Keratinocyte (primary cell): ENCODE results near the gene GPR21. TPM values are rescaled to one million over a fixed set of nuclear protein-coding genes. Genes with fewer than 3 reads are reported as not detected.

Experiments
- DNase-seq: peaks from one replicate; pipeline ENCODE4 v3.0.0-alpha.2; 2011; ENCODE audit warnings: low read depth, missing footprints, low spot score
- FAIRE-seq: peaks from 2 replicates; lab custom pipeline; 2011; peaks lifted over from hg19 to GRCh38; lab: Jason Lieb, UNC
- H2AFZ ChIP-seq: 2 replicates; pipeline ENCODE4 v1.6.0; 2012; ENCODE audit warnings: low read length, control low read depth, inconsistent platforms; ENCODE audit not compliant: control insufficient read depth
- H3K27ac ChIP-seq: 2 replicates; pipeline ENCODE4 v1.5.1; 2011; ENCODE audit warnings: low read length; ENCODE audit not compliant: control insufficient read depth, insufficient read depth
- H3K27me3 ChIP-seq: 3 replicates; pipeline ENCODE4 v1.6.0; 2011; ENCODE audit warnings: low read length; ENCODE audit not compliant: control insufficient read depth, insufficient read depth; ENCODE audit errors: extremely low read depth
- H3K36me3 ChIP-seq, 2 experiments: 2 replicates in 1 of 2; 3 replicates in 1 of 2; pipeline ENCODE4 v1.5.1; 2011; ENCODE audit warnings: low read length in 2 of 2, mild to moderate bottlenecking in 1 of 2; ENCODE audit not compliant: control insufficient read depth in 2 of 2, insufficient read depth in 2 of 2; ENCODE audit errors: extremely low read depth in 1 of 2
- H3K4me1 ChIP-seq: 3 replicates; pipeline ENCODE4 v1.5.1; 2011; ENCODE audit warnings: low read length; ENCODE audit not compliant: control insufficient read depth, insufficient read depth; ENCODE audit errors: extremely low read depth
- H3K4me2 ChIP-seq: 3 replicates; pipeline ENCODE4 v1.6.0; 2011; ENCODE audit warnings: low read depth, low read length; ENCODE audit not compliant: control insufficient read depth, insufficient read depth; ENCODE audit errors: extremely low read depth
- H3K4me3 ChIP-seq, 3 experiments: fragments of 200-600 bp in 1 of 3; sonication (generic) in 1 of 3; 2 replicates in 2 of 3; 3 replicates in 1 of 3; pipeline ENCODE4 v1.5.1; 2011 to 2016; ENCODE audit warnings: low read length in 3 of 3, mild to moderate bottlenecking in 3 of 3, control low read depth in 2 of 3, inconsistent platforms in 1 of 3, low read depth in 1 of 3, mixed read lengths in 1 of 3, mixed run types in 1 of 3, moderate library complexity in 1 of 3; ENCODE audit not compliant: control insufficient read depth in 2 of 3, insufficient read depth in 2 of 3; ENCODE audit errors: extremely low read depth in 1 of 3
- H3K79me2 ChIP-seq: 2 replicates; pipeline ENCODE4 v1.6.0; 2012; ENCODE audit warnings: low read length; ENCODE audit not compliant: control insufficient read depth, insufficient read depth
- H3K9ac ChIP-seq: 3 replicates; pipeline ENCODE4 v1.6.0; 2011; ENCODE audit warnings: low read length; ENCODE audit not compliant: control insufficient read depth, insufficient read depth; ENCODE audit errors: extremely low read depth
- H3K9me1 ChIP-seq: 3 replicates; pipeline ENCODE4 v1.6.0; 2011; ENCODE audit warnings: low read length; ENCODE audit not compliant: control insufficient read depth, insufficient read depth; ENCODE audit errors: extremely low read depth
- H3K9me3 ChIP-seq: 2 replicates; pipeline ENCODE4 v1.5.1; 2012; ENCODE audit warnings: low read depth, low read length; ENCODE audit not compliant: control insufficient read depth
- H4K20me1 ChIP-seq: 3 replicates; pipeline ENCODE4 v1.6.0; 2011; ENCODE audit warnings: low read length; ENCODE audit not compliant: control insufficient read depth, insufficient read depth; ENCODE audit errors: extremely low read depth
- CTCF ChIP-seq, 3 experiments: IDR thresholded peaks in 1 of 3; conservative IDR thresholded peaks in 1 of 3; optimal IDR thresholded peaks in 1 of 3; 2 replicates in 2 of 3; 3 replicates in 1 of 3; pipeline versions ENCODE3 to v1.5.1; 2011; ENCODE audit warnings: low read length in 3 of 3, mild to moderate bottlenecking in 3 of 3, moderate library complexity in 2 of 3, control low read depth in 1 of 3, inconsistent platforms in 1 of 3; ENCODE audit not compliant: insufficient read depth in 2 of 3; ENCODE audit errors: extremely low read depth in 1 of 3
- EZH2 ChIP-seq: IDR thresholded peaks from one replicate; pipeline ENCODE4 v1.6.1; 2012; ENCODE audit warnings: inconsistent platforms, mild to moderate bottlenecking, low read length, moderate library complexity
- dilution Hi-C: fragments of 300-500 bp; cut with MboI; formaldehyde crosslinking; loops from one replicate; pipeline ENCODE4 v1.7.0; 2020; ENCODE audit warnings: low sequenced_read_pairs; ENCODE audit not compliant: extremely low pct_ligation_motif_present
- polyA minus RNA-seq, 3 experiments: library from RNA; depleted of rRNA, polyadenylated mRNA; stranded (reverse); fragments of >200 nt; gene quantifications; 1 replicate in 1 of 3; 2 replicates in 1 of 3; 3 replicates in 1 of 3; pipeline ENCODE4 v1.2.3, GENCODE V29; 2011
- polyA plus RNA-seq, 5 experiments: library from polyadenylated mRNA; depleted of rRNA in 3 of 5; stranded (reverse) in 3 of 5; stranded (forward) in 1 of 5; unstranded in 1 of 5; fragments of >200 nt; gene quantifications; 1 replicate in 1 of 5; 2 replicates in 3 of 5; 3 replicates in 1 of 5; pipeline versions ENCODE4 v1.2.1 to v1.2.3, GENCODE V29; 2011 to 2012; ENCODE audit warnings: missing spikeins in 2 of 5, low read depth in 1 of 5, low replicate concordance in 1 of 5

GPR21 gene
- polyA plus RNA-seq (0.14 to 0.25 TPM in 2 of 3 replicates, not detected in the other), polyA minus RNA-seq (2.2 to 12.9 TPM (median 5.8 TPM) in 3 replicates)
- not detected for polyA plus RNA-seq (2011; ENCODE audit: low read depth)
- not detected in 2 replicates for polyA plus RNA-seq (2011; cell fraction: cytosol; rRNA removed)
- polyA plus RNA-seq (2011; cell fraction: nucleus; rRNA removed) = 0.56 and 1.2 TPM in 2 replicates
- polyA plus RNA-seq (2012; ENCODE audit: low replicate concordance) = 0.47 TPM in 1 of 2 replicates, not detected in the other
- polyA minus RNA-seq (2011; cell fraction: cytosol; rRNA and poly(A)+ RNA removed) = not detected
- polyA minus RNA-seq (2011; cell fraction: nucleus; rRNA and poly(A)+ RNA removed) = 10.7 and 16.8 TPM in 2 replicates

- dilution Hi-C loops = no loop called here
- no peak within 1 kb of the TSS for H3K27ac ChIP-seq
- no peaks in the 10 kb centered on the region for H3K27me3 ChIP-seq
- H3K4me2 ChIP-seq = no peak within 1 kb of the TSS
- DNase-seq (no peak), FAIRE-seq (no peak)
- H3K9me3 ChIP-seq = no peaks in the 10 kb centered on the region
- no peak within 1 kb of the TSS for H2AFZ ChIP-seq
- no peak within 1 kb of the TSS for H3K9ac ChIP-seq
- TF ChIP-seq EZH2 = no peak
- TF ChIP-seq CTCF (optimal IDR thresholded peaks at IDR 0.05 in 1 of 3, IDR thresholded peaks at IDR 0.05 in 1 of 3, conservative IDR thresholded peaks at IDR 0.05 in 1 of 3; ENCODE audit: extremely low read depth in 1 of 3, insufficient read depth in 2 of 3, low read length in 3 of 3) = no peak
- peaks cover 5 to 19% of the 10 kb centered on the region in 2 experiments for H3K36me3 ChIP-seq
- H3K4me3 ChIP-seq = no peak within 1 kb of the TSS
- no peaks in the 10 kb centered on the region for H3K79me2 ChIP-seq
- H3K4me1 ChIP-seq = no peaks in the 10 kb centered on the region
- no peaks in the 10 kb centered on the region for H3K9me1 ChIP-seq
- no peaks in the 10 kb centered on the region for H4K20me1 ChIP-seq
Measured at GRCh38 chr9:123033352-123033751, at the start of gene GPR21. TSS of gene GPR21 (plus strand) at chr9:123033667. CDS start at chr9:123034567, 900 bp downstream.

- TF ChIP-seq EZH2 (no peak), CTCF (optimal IDR thresholded peaks at IDR 0.05 in 1 of 3, IDR thresholded peaks at IDR 0.05 in 1 of 3, conservative IDR thresholded peaks at IDR 0.05 in 1 of 3; ENCODE audit: extremely low read depth in 1 of 3, insufficient read depth in 2 of 3, low read length in 3 of 3) (no peak)
Measured at GRCh38 chr9:122986010-122986409, 47.5 kb upstream of the GPR21 start.

More at GRCh38 chr9:122986010-122986409, 47.5 kb upstream of the GPR21 start:
- no peaks in the 10 kb centered on the region for H3K9me3 ChIP-seq
- no peak overlapping the region for H3K4me2 ChIP-seq
- H3K9ac ChIP-seq = no peak overlapping the region
- peaks cover 2% of the 10 kb centered on the region for H3K79me2 ChIP-seq
- no peaks in the 10 kb centered on the region for H4K20me1 ChIP-seq
- no peak overlapping the region for H3K4me3 ChIP-seq
- DNase-seq = no peak
- H3K4me1 ChIP-seq = no peaks in the 10 kb centered on the region
- H3K27me3 ChIP-seq = no peaks in the 10 kb centered on the region
- no peaks in the 10 kb centered on the region for H3K9me1 ChIP-seq
- dilution Hi-C loops = no loop called here
- H3K27ac ChIP-seq = no peak overlapping the region
- FAIRE-seq = no peak
- peaks cover 8 to 10% of the 10 kb centered on the region in 2 experiments for H3K36me3 ChIP-seq
- H2AFZ ChIP-seq = no peak overlapping the region
